Left renal pelvis (tissue), 4 donors: Measurements from ENCODE around the gene REPIN1. TPM values are rescaled to one million over a fixed set of nuclear protein-coding genes. Genes with fewer than 3 reads are reported as not detected.

Experiments used
- DNase-seq, 4 donors: peaks; one replicate each; pipeline ENCODE4 v3.0.0-alpha.2; 2013; ENCODE audit warnings: low read depth in 4 of 4, low spot score in 3 of 4
- polyA plus RNA-seq, 4 donors: library from polyadenylated mRNA; unstranded; fragments of 120-200 nt; gene quantifications; one replicate each; pipeline ENCODE4 v1.2.1, GENCODE V29; 2013; ENCODE audit not compliant: insufficient read length in 4 of 4

Gene REPIN1
- polyA plus RNA-seq = 100 to 1,000 TPM in 1 of 4 donors, 10 to 100 TPM in 3; 51.4 to 112 (median 83.8) TPM

DNA sequence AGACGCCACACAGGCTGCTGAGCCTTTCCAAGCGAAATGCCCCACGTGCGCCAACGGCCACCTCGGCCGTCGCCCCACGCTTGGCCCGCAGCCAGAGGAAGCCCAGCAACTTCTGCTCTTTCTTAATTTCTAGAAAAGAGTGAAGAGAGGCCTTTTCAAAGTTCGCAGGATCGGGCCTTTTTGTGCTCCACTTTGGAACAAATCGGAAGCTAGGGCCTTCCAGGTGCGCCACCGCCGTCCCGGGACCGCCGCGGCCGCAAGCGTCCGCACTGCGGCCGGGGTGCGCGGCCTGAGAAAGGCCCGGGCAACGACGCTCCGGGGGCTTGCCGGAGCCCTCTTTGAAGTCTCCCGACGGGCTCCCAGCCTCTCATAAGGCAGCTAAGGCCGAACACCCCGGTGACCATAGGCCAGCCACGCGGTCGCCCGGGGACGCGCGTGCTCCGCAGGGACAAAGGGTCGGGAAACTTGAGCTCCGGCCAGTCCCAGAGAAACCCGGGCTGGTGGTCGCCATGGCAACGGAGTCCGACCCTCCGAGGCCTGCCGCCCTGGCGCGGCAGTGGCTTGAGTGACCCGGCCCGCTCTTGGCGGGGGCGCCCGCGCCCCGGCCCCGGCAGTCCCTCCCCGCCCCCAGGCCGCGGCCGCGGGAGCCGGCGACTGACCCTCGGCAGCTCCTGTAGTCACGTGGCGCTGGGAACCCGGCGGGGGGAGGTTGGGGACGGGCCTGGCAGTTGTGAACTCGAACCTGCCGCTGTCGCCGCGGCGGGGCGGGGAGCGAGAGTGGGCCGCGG, at the start of gene REPIN1:
Gene REPIN1 (plus strand): TSS at position 727 of the 788 bp plus-strand sequence. CDS start 890 bp downstream, outside the sequence.
- peak in 2 of 4 donors; percentile 84 for DNase-seq

GRCh38 chr7:150321788-150322113, 46.9 kb upstream of the REPIN1 start:
- DNase-seq = no peak

DNA sequence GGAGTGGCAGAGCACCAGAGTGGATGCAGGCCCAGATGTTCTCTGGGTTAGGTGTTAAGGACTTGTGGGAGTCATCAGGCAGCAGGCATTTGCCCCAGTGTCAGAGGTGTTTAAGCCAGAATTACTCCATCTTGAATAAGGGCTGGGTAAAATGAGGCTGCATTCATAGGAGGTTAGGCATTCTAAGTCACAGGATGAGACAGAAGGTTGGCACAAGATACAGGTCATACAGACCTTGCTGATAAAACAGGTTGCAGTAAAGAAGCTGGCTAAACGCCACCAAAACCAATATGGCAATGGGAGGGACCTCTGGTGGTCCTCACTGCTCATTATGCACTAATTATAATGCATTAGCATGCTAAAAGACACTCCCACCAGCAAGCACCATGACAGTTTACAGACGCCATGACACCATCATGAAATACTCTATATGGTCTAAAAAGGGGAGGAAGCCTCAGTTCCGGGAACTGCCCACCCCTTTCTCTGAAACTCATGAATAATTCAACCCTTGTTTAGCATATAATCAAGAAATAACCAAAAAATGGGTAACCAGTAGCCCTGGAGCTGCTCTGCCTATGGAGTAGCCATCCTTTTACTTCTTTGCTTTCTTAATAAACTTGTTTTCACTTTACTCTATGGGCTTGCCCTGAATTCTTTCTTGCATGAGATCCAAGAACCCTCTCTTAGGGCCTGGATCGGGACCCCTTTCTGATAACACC, 46.3 kb upstream of the REPIN1 start:
- DNase-seq = no peak

GRCh38 chr7:150322833-150323681, 45.6 kb upstream of the REPIN1 start, which contains the start of the genes ACTR3C and LRRC61:
ACTR3C (minus strand) TSS chr7:150323545; CDS start chr7:150295296, 28,249 bp downstream.
LRRC61 (plus strand) TSS chr7:150323355; CDS start chr7:150336862, 13,507 bp downstream.
- DNase-seq = peak in 1 of 4 donors; percentile 74

DNA sequence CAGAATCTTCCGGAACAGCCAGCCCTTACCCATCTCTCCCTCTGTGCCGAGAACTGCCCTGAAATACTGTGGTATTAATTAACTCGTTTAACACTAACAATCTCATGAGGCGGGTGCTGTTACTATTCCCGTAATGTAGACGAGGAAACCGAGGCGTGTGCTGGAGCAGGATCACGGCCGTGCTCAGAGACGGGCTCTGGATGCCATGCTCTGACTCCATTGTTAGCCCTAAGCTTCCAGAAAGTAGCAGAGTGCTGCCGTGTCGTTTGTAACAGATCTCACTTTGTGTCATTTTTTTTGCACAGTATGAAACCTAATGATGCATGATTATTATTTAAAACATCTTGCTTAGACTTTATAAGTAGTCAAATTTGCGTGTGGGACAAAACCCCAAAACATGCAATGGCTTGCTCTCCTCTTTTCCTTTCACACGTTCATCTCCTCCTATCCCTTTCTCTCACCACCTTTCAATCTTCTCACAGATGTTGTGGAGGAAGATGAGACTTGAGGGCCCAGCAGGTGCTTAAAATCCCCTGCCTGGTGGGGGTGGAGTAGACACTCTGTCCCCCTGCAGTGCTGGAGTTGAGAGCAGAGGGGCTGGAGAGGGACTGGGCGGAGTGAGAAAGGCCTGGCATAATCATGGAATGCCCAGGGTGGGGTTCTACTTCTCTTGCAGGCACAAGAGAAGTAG, 44.8 kb upstream of the REPIN1 start:
- DNase-seq = no peak

- DNase-seq = no peak
Observed at GRCh38 chr7:150324373-150324961, 44.2 kb upstream of the REPIN1 start.

DNA sequence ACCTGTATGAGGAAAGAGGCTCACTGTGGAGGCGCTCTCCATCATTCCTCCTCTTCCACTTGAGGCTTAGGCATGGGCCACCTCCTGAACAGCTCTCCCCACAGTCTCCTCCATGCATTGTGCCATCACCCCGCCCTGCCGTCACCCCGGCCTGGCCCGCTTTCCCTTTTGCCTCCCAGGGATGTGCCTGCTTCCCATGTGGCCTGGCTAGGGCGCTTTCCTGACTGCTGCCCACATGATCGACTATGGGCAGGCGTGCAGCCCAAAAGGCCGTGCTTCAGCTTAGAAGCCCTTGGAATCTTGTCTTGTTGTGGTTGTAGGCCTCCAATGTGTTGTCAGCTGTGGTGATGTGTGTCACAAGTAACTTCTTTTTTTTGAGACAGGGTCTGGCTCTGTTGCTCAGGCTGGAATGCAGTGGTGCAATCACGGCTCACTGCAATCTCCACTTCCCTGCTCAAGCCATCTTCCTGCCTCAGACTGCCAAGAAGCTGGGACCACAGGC, 43.5 kb upstream of the REPIN1 start:
- DNase-seq = no peak

DNA sequence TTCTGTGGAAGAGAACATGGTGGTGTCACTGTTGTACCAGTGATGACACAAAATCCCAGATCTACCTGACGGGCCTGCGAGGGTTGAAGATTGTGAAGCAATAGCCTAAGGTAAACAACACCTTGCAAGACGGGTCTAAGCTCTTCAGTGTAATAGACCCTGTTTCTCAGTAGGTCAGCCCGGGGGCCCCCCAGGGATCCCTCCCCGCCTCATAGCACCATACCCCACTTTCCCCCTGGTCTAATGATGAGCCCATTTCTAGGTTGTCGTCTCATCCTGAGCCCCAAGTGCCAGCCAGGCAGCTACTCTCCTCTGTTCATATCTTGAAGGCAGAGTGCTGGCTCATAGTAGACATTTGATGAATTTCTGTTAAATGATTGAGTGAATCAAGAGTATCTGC, 42.7 kb upstream of the REPIN1 start:
- no peak for DNase-seq

DNA sequence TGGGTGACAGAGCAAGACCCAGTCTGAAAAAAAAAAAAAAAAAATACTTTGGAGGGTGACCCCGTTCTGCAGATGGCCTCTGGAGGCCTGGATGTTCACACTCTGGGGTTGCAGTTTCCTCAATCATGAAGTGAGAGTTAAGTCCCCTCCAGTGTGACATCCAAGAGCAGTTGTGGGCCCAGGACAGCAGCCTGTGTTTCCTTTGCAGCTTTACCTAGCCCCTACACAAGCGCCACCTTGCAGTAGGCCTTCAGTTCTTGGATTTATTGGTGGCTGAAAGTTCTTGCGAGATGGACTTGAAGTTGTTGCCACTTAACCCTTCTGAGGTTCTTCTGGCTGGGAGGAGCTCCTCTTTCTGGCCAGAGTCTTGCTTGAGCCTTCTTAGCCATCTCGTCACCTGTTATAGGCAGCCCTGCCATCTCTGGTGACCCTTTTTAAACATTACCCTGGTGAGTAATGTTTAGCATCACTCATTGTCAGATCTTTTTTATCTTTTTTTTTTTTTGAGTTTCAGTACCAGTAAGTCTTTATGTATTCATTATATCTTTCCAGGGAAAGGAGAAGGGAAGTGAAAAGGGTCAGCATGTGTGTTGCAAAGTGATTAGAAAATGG, 41.9 kb upstream of the REPIN1 start:
- DNase-seq = no peak

GRCh38 chr7:150327308-150327707, 41.3 kb upstream of the REPIN1 start:
- no peak for DNase-seq

DNA sequence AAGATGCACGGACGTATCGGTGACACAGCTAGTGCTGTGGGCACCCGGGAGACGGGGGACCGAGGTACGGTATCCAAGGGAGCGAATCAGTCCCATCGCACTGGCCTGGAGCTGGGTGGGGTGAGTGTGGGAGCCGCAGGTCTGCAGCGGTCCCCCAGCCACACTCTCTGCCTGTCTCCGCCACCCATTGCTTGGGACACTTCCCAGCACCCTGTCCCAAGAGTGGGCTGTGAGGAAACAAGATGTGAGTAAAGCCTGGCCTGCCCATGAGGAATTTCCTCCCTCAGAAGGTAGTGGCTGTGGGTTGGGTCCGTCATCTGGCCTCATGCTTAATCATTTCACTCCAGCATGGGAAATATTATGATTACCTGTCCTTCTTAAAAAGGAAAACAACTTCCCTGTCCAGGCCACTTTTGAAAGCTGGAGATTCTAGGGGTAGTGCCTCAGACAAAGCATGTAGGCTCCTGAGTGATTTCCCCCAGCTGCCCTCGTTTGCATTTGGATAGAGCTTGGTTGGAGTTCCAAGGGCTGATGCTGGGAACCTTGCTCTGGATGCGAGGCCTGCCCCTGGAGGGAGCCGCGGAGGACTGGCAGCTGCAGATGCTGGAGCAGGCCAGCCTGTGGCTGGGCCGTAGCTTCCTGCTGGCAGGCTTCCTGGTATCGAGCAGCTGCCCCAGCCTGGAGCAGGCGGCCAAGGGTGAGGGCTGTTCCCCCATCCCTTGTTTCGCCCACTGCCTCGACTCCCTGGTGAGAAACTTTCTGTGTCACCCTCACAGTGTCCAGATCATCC, 39.1 kb upstream of the REPIN1 start:
- no peak for DNase-seq

- DNase-seq = no peak
Observed at GRCh38 chr7:150330211-150330885, 38.3 kb upstream of the REPIN1 start.

- DNase-seq = no peak
Observed at GRCh38 chr7:150332852-150333635, 35.6 kb upstream of the REPIN1 start.

DNA sequence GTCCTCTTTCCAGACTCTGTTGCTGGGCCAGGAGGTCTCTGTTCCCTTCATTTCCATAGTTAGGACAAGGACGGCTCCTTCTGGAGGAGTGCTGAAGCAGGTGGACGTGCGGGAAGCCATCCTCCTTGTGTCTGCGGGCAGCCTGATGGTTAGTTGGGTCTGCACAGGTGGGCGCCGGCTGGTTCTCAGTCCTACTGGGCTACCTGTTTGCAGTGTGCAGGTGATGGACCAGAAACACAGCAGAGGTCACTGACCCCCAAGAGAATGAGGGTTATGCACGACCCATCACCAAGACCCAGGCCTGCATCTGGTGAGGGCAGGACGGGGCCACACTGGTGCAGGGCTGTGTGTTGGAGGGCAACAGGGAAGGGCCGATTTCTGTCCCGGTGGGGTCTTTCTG, 35.0 kb upstream of the REPIN1 start:
- no peak for DNase-seq

GRCh38 chr7:150334108-150334507, 34.5 kb upstream of the REPIN1 start:
- no peak for DNase-seq

DNA sequence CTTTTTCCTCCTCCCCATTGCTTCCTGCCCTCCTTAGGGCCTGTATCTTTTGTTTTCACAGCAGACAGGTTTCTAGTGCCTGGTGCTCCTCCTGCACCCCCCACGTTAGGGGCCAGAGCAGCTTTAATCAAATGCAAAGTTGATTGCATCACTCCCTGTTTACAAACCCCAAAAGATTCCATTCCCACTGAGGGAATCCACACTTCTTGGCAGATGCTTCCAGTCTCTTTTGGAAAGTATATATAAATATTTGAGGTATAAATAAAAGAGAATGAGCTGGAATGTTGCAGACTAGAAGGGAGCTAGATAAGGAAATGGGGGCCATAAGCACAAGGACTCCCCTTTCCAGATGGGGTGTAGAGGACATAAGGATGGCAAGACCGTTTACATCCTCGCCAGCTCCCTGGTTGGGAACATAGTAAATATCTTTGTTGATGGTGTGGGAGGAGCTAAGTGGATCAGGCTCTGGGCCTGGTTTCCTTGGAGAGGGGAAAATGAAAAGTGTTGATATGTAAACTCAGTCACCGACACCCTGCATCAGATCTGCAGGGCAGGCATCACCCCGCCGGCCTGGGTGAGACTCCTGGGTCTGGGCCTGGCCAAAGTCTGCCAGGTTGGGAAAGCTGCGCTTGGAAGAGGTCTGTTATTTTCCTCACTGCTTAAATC, 33.4 kb upstream of the REPIN1 start:
- no peak for DNase-seq

DNA sequence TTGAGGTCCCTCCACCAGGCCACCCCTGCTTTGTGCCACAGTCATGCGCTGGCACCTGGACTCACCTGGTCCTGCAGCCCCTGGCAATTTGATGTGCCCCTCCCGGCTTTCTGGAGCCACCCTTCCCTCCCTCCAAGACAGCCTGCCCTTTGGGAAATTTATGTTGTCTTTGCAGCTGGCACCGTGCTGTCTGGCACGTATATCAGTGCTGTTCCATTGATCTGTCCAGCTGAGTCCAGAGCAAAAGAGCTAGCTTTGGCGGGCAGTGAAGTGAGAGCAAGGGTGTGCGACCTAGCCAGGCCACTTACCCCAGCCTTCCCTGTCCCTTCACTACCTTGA, 32.9 kb upstream of the REPIN1 start:
- no peak for DNase-seq
